SK-N-SH (cell line): Measurements from ENCODE around the gene LYPD4. TPM values are rescaled to one million over a fixed set of nuclear protein-coding genes. Genes with fewer than 3 reads are reported as not detected.

Experiments used
- CTCF ChIA-PET: fragments of 300-600, 350-600 bp; formaldehyde crosslinking; extraction: SDS; loops from one replicate; lab custom pipeline; 2021; lab: Yijun Ruan, JAX
- POLR2A ChIA-PET: fragments of 350-600 bp; sonication (Branson Sonifier 250); formaldehyde crosslinking; extraction: SDS; loops from one replicate; lab custom pipeline; 2020; ENCODE audit warnings: antibody characterized with exemption, inconsistent platforms; lab: Yijun Ruan, JAX
- DNase-seq: peaks from one replicate; pipeline ENCODE4 v3.0.0; 2012
- H2AFZ ChIP-seq: fragments of 200-600 bp; sonication (generic); 2 replicates; pipeline ENCODE4 v1.8.1; 2016; ENCODE audit warnings: antibody characterized with exemption, mild to moderate bottlenecking, low read depth
- H3F3A ChIP-seq: fragments of 200-600 bp; sonication (generic); replicated peaks from 2 replicates; pipeline ENCODE3; 2016; ENCODE audit warnings: antibody characterized with exemption, mild to moderate bottlenecking; ENCODE audit not compliant: insufficient read depth
- H3K27ac ChIP-seq, 2 experiments: fragments of 200-500 bp in 1 of 2; fragments of 200-600 bp in 1 of 2; sonication (Bioruptor generic) in 1 of 2; sonication (generic), shearing (Covaris generic) in 1 of 2; 2 replicates each; pipeline versions ENCODE4 v1.5.1 to v1.6.1; 2014 to 2016; ENCODE audit warnings: low read depth in 2 of 2, inconsistent platforms in 1 of 2, low read length in 1 of 2, mild to moderate bottlenecking in 1 of 2, mixed read lengths in 1 of 2
- H3K27me3 ChIP-seq: fragments of 200-600 bp; sonication (generic), shearing (Covaris generic); 2 replicates; pipeline ENCODE4 v1.6.1; 2016; ENCODE audit warnings: mixed run types; ENCODE audit not compliant: insufficient read depth
- H3K36me3 ChIP-seq, 2 experiments: fragments of 200-500 bp in 1 of 2; fragments of 200-600 bp in 1 of 2; sonication (Bioruptor generic) in 1 of 2; sonication (generic) in 1 of 2; replicated peaks in 1 of 2; 2 replicates each; pipeline versions ENCODE3 to v1.5.1; 2014 to 2016; ENCODE audit warnings: low read length in 1 of 2, mild to moderate bottlenecking in 1 of 2; ENCODE audit not compliant: insufficient read depth in 2 of 2, control insufficient read depth in 1 of 2
- H3K4me1 ChIP-seq, 2 experiments: fragments of 200-500 bp in 1 of 2; fragments of 200-600 bp in 1 of 2; sonication (Bioruptor generic) in 1 of 2; sonication (generic), shearing (Covaris generic) in 1 of 2; 2 replicates each; pipeline versions ENCODE4 v1.5.1 to v1.6.1; 2014 to 2016; ENCODE audit warnings: low read depth in 1 of 2, low read length in 1 of 2, mixed run types in 1 of 2; ENCODE audit not compliant: insufficient read depth in 2 of 2, control insufficient read depth in 1 of 2
- H3K4me2 ChIP-seq: fragments of 200-600 bp; sonication (generic), shearing (Covaris generic); 2 replicates; pipeline ENCODE4 v1.6.1; 2017; ENCODE audit warnings: mixed run types
- H3K4me3 ChIP-seq, 2 experiments: fragments of 200-500 bp in 1 of 2; fragments of 200-600 bp in 1 of 2; sonication (Bioruptor generic) in 1 of 2; sonication (generic), shearing (Covaris generic) in 1 of 2; 2 replicates each; pipeline versions ENCODE4 v1.5.1 to v1.8.1; 2014 to 2016; ENCODE audit warnings: low read depth in 2 of 2, inconsistent platforms in 1 of 2, low read length in 1 of 2, mild to moderate bottlenecking in 1 of 2, mixed read lengths in 1 of 2, moderate library complexity in 1 of 2
- H3K79me2 ChIP-seq: fragments of 200-600 bp; sonication (generic); 2 replicates; pipeline ENCODE4 v1.8.1; 2017; ENCODE audit warnings: mild to moderate bottlenecking; ENCODE audit not compliant: insufficient read depth
- H3K9ac ChIP-seq: fragments of 200-600 bp; sonication (generic); 2 replicates; pipeline ENCODE4 v1.6.1; 2017; ENCODE audit warnings: mixed run types
- H3K9me2 ChIP-seq: fragments of 200-600 bp; sonication (generic); 2 replicates; pipeline ENCODE4 v1.6.1; 2017; ENCODE audit warnings: mixed run types
- H3K9me3 ChIP-seq: fragments of 200-600 bp; sonication (generic); 2 replicates; pipeline ENCODE4 v1.6.1; 2017; ENCODE audit warnings: mixed run types, mild to moderate bottlenecking, moderate library complexity
- H4K20me1 ChIP-seq: fragments of 200-600 bp; sonication (generic); 2 replicates; pipeline ENCODE4 v1.6.1; 2017; ENCODE audit warnings: mild to moderate bottlenecking, mixed run types; ENCODE audit not compliant: insufficient read depth
- CHD2 ChIP-seq: fragments of 150-350 bp; IDR thresholded peaks from 2 replicates; pipeline ENCODE4 v1.6.1; 2018; ENCODE audit warnings: low read length; ENCODE audit not compliant: partially characterized antibody
- ELF1 ChIP-seq: IDR thresholded peaks from 2 replicates; pipeline ENCODE4 v1.4.0; 2012
- FOSL2 ChIP-seq: IDR thresholded peaks from 2 replicates; pipeline ENCODE4 v1.4.0; 2012; ENCODE audit warnings: low read depth, mild to moderate bottlenecking, moderate library complexity, borderline replicate concordance
- FOXJ3 ChIP-seq: sonication (generic); formaldehyde crosslinking; IDR thresholded peaks from 2 replicates; pipeline ENCODE4 v1.5.1; 2020; ENCODE audit warnings: mild to moderate bottlenecking, missing genetic modification reagents
- GABPA ChIP-seq: IDR thresholded peaks from 2 replicates; pipeline ENCODE4 v1.4.0; 2012; ENCODE audit warnings: low read depth, mild to moderate bottlenecking
- GATA2 ChIP-seq: sonication (generic); formaldehyde crosslinking; IDR thresholded peaks from 2 replicates; pipeline ENCODE4 v1.5.0; 2020; ENCODE audit warnings: mild to moderate bottlenecking, missing genetic modification reagents
- IRF3 ChIP-seq: fragments of 150-350 bp; IDR thresholded peaks from 2 replicates; pipeline ENCODE4 v1.6.1; 2016; ENCODE audit warnings: mild to moderate bottlenecking, low read depth, low read length
- JUND ChIP-seq: IDR thresholded peaks from 2 replicates; pipeline ENCODE4 v1.4.0; 2012
- MEF2A ChIP-seq: IDR thresholded peaks from 2 replicates; pipeline ENCODE4 v1.4.0; 2012; ENCODE audit warnings: low read depth, borderline replicate concordance
- MXI1 ChIP-seq: IDR thresholded peaks from 2 replicates; pipeline ENCODE4 v1.6.1; 2012; ENCODE audit warnings: mild to moderate bottlenecking, low read depth, low read length, improper control_type of control experiment
- NFIC ChIP-seq: IDR thresholded peaks from 2 replicates; pipeline ENCODE4 v1.4.0; 2012; ENCODE audit warnings: borderline replicate concordance
- NRF1 ChIP-seq: IDR thresholded peaks from 2 replicates; pipeline ENCODE4 v1.6.1; 2012; ENCODE audit warnings: low read depth, mild to moderate bottlenecking, low read length
- POLR2AphosphoS5 ChIP-seq: IDR thresholded peaks from 2 replicates; pipeline ENCODE4 v1.6.1; 2012; ENCODE audit warnings: low read depth, low read length
- RAD21 ChIP-seq: IDR thresholded peaks from 2 replicates; pipeline ENCODE4 v1.6.1; 2012; ENCODE audit warnings: mild to moderate bottlenecking, low read length
- RCOR1 ChIP-seq: fragments of 150-350 bp; IDR thresholded peaks from 2 replicates; pipeline ENCODE4 v1.6.1; 2017; ENCODE audit warnings: antibody characterized with exemption, low read length
- RFX5 ChIP-seq: IDR thresholded peaks from 2 replicates; pipeline ENCODE4 v1.6.1; 2012; ENCODE audit warnings: mild to moderate bottlenecking, improper control_type of control experiment, low read length
- SIN3A ChIP-seq: IDR thresholded peaks from 2 replicates; pipeline ENCODE4 v1.6.1; 2012; ENCODE audit warnings: low read depth, mild to moderate bottlenecking, low read length, moderate library complexity, borderline replicate concordance
- SMC3 ChIP-seq: IDR thresholded peaks from 2 replicates; pipeline ENCODE4 v1.6.1; 2012; ENCODE audit warnings: low read depth, low read length, improper control_type of control experiment
- TAF1 ChIP-seq: IDR thresholded peaks from 2 replicates; pipeline ENCODE4 v1.6.1; 2012; ENCODE audit warnings: low read depth, mild to moderate bottlenecking, low read length, moderate library complexity, borderline replicate concordance
- TEAD4 ChIP-seq: IDR thresholded peaks from 2 replicates; pipeline ENCODE4 v1.4.0; 2012; ENCODE audit warnings: mild to moderate bottlenecking, borderline replicate concordance; ENCODE audit not compliant: insufficient read depth
- ZBTB33 ChIP-seq: IDR thresholded peaks from 2 replicates; pipeline ENCODE4 v1.4.0; 2012; ENCODE audit warnings: low read depth, borderline replicate concordance
- WGBS: methylation state at CpG from one replicate; pipeline ENCODE4 v1.1.6; 2017; ENCODE audit warnings: low lambda C conversion rate; 5-methylcytosine and 5-hydroxymethylcytosine counted together
- polyA plus RNA-seq, 3 experiments: library from polyadenylated mRNA; depleted of rRNA; stranded (reverse); fragments of >200 nt; gene quantifications; 2 replicates each; pipeline ENCODE4 v1.2.3, GENCODE V29; 2012
- TF ChIP-seq, protein P1 (sequence below): fragments of 150-350 bp; IDR thresholded peaks from 2 replicates; pipeline ENCODE4 v1.6.1; 2017; ENCODE audit warnings: antibody characterized with exemption, low read length, low read depth, borderline replicate concordance
- TF ChIP-seq, protein P2 (sequence below): fragments of 200-600 bp; sonication (generic); IDR thresholded peaks from 2 replicates; pipeline ENCODE4 v1.6.1; 2017; ENCODE audit warnings: antibody characterized with exemption, mild to moderate bottlenecking, moderate library complexity
- TF ChIP-seq, protein P3 (sequence below): IDR thresholded peaks from 2 replicates; pipeline ENCODE4 v1.4.0; 2012; ENCODE audit warnings: low read depth
- TF ChIP-seq, protein P4 (sequence below): IDR thresholded peaks from 2 replicates; pipeline ENCODE4; 2012

Gene LYPD4
- polyA plus RNA-seq, 1 of the 3 experiments (the other 2 are of a cell fraction): not detected

DNA sequence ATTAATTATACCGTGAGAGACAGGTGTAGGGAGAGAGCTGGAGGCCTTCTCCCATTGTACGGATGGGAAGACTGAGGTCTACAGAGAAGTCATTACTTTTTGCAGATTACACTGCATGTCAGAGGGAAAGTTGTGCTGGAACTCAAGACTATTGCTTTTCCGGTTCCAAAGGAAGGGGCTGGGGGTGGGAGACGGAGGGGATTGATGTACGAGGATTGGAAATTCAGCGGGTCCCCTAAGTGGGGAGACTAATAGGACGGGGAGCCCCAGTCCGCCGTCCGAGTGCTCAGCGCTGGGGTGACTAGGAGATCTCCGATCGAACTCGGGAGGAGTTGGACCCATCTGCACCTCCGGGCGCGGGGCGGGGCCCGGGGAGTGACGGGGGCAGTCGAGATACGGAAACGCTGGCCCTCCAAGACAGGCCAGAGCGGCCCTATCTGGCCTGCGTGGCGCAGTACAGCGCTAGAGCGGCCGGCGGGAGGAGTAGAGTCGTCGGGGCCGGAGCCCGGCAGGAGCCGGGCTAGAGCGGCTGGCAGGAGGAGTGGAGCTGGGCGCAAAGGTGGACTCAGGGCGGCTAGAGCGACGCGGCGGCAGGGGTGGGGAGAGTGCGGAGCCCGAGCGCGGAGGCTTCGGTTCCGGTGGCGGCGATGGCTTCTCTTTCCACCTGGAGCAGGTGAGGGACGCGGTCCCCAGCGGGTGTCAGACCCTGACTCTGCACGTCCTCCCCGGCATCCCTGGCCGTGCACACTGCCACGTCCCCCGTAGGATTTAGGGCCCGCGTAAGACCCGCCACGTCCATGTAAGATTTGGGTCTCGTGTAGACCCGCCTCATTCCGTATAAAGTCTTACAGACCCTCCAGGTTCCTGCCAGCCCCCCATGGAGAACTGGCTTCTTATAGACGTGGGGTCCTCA is 39.6 kb upstream of the LYPD4 start:
- peak overlapping the region; percentile 91 for H3K4me2 ChIP-seq
- WGBS: under 1% methylated on average over 23 of the region's 66 CpGs
- no peaks in the 10 kb centered on the region; the same call in 1 of the 2 replicates for H3K9me3 ChIP-seq
- H4K20me1 ChIP-seq: peaks cover 33% of the 10 kb centered on the region
- H3K36me3 ChIP-seq: peaks cover under 1 to 10% of the 10 kb centered on the region in 2 experiments
- ChIA-PET POLR2A (interaction anchor here (1.0 to 1.2 kb wide), 3 partner anchors 11 to 50 kb away, joined by 3 to 7 read pairs (median 4); partner anchors contain the start of gene RPS19), CTCF (interaction anchor here (0.7 to 3.6 kb wide), 5 partner anchors 11 to 68 kb away, joined by 3 to 12 read pairs (median 5); partner anchors contain the start of gene RPS19)
- no peaks in the 10 kb centered on the region for H3K9me2 ChIP-seq
- H3F3A ChIP-seq: peaks cover 13% of the 10 kb centered on the region
- H3K4me1 ChIP-seq: peaks cover 11 to 16% of the 10 kb centered on the region in 2 experiments; a peak in 3 of 4 replicates
- no peaks in the 10 kb centered on the region for H3K27me3 ChIP-seq
- H2AFZ ChIP-seq: 0 out of 2 replicates have a peak overlapping the region, but pooled peaks have one; percentile 77
- peak overlapping the region; percentile 74 to 87 for H3K4me3 ChIP-seq
- DNase-seq: peak; percentile 98
- H3K27ac ChIP-seq: peak overlapping the region; percentile 6 to 40; a peak in 2 of 4 replicates
- peak overlapping the region; percentile 85 for H3K9ac ChIP-seq
- peaks cover 37% of the 10 kb centered on the region for H3K79me2 ChIP-seq
- TF ChIP-seq, protein P1, sequence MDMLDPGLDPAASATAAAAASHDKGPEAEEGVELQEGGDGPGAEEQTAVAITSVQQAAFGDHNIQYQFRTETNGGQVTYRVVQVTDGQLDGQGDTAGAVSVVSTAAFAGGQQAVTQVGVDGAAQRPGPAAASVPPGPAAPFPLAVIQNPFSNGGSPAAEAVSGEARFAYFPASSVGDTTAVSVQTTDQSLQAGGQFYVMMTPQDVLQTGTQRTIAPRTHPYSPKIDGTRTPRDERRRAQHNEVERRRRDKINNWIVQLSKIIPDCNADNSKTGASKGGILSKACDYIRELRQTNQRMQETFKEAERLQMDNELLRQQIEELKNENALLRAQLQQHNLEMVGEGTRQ: no peak
- TF ChIP-seq NFIC: no peak
- no peak for TF ChIP-seq RCOR1
- TF ChIP-seq SMC3: no peak
- TF ChIP-seq RFX5: no peak
- TF ChIP-seq GABPA: peak; percentile 77
- TF ChIP-seq, protein P2, sequence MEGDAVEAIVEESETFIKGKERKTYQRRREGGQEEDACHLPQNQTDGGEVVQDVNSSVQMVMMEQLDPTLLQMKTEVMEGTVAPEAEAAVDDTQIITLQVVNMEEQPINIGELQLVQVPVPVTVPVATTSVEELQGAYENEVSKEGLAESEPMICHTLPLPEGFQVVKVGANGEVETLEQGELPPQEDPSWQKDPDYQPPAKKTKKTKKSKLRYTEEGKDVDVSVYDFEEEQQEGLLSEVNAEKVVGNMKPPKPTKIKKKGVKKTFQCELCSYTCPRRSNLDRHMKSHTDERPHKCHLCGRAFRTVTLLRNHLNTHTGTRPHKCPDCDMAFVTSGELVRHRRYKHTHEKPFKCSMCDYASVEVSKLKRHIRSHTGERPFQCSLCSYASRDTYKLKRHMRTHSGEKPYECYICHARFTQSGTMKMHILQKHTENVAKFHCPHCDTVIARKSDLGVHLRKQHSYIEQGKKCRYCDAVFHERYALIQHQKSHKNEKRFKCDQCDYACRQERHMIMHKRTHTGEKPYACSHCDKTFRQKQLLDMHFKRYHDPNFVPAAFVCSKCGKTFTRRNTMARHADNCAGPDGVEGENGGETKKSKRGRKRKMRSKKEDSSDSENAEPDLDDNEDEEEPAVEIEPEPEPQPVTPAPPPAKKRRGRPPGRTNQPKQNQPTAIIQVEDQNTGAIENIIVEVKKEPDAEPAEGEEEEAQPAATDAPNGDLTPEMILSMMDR: no peak
- no peak for TF ChIP-seq RAD21
- TF ChIP-seq TEAD4: no peak
- TF ChIP-seq GATA2 (CRISPR knock-in tag): no peak
- no peak; the same call in 1 of the 2 replicates for TF ChIP-seq JUND
- TF ChIP-seq, protein P3, sequence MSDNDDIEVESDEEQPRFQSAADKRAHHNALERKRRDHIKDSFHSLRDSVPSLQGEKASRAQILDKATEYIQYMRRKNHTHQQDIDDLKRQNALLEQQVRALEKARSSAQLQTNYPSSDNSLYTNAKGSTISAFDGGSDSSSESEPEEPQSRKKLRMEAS: peak; percentile 51
- peak; percentile 98 for TF ChIP-seq ELF1
- peak; percentile 70 for TF ChIP-seq POLR2AphosphoS5
- TF ChIP-seq NRF1: no peak
- no peak for TF ChIP-seq FOSL2
- TF ChIP-seq MXI1: peak; percentile 55; the same call in 1 of the 2 replicates
- TF ChIP-seq IRF3: no peak
- peak; percentile 89 for TF ChIP-seq CHD2
- TF ChIP-seq, protein P4, sequence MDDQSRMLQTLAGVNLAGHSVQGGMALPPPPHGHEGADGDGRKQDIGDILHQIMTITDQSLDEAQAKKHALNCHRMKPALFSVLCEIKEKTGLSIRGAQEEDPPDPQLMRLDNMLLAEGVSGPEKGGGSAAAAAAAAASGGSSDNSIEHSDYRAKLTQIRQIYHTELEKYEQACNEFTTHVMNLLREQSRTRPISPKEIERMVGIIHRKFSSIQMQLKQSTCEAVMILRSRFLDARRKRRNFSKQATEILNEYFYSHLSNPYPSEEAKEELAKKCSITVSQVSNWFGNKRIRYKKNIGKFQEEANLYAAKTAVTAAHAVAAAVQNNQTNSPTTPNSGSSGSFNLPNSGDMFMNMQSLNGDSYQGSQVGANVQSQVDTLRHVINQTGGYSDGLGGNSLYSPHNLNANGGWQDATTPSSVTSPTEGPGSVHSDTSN: peak; percentile 51
- TF ChIP-seq SIN3A: peak; percentile 98
- TF ChIP-seq TAF1: peak; percentile 90
- TF ChIP-seq ZBTB33: peak; percentile 87
- no peak for TF ChIP-seq FOXJ3 (CRISPR knock-in tag)
- no peak for TF ChIP-seq MEF2A
